Urothelium cell line (cell line): ENCODE data around the gene OXCT2.
A peak's percentile ranks its signal among the peaks of the same experiment; 100 is the strongest.
"Not testable (repeated sequence)": the region's sequence is repeated elsewhere in the genome, so short reads cannot be mapped to it uniquely, and the experiment has no call there.

Source experiments
- DNase-seq: peaks from one replicate; pipeline ENCODE4 v3.0.0; 2011; ENCODE audit warnings: low spot score, mixed read lengths
- FAIRE-seq: peaks from 2 replicates; lab custom pipeline; 2011; peaks lifted over from hg19 to GRCh38; lab: Jason Lieb, UNC

Gene OXCT2

GRCh38 chr1:39771022-39771532, at the start of gene OXCT2:
Gene OXCT2, minus strand, starts transcription at chr1:39771348. Its CDS starts 93 bp downstream, at chr1:39771255.
- not testable (repeated sequence) for DNase-seq, FAIRE-seq

DNA sequence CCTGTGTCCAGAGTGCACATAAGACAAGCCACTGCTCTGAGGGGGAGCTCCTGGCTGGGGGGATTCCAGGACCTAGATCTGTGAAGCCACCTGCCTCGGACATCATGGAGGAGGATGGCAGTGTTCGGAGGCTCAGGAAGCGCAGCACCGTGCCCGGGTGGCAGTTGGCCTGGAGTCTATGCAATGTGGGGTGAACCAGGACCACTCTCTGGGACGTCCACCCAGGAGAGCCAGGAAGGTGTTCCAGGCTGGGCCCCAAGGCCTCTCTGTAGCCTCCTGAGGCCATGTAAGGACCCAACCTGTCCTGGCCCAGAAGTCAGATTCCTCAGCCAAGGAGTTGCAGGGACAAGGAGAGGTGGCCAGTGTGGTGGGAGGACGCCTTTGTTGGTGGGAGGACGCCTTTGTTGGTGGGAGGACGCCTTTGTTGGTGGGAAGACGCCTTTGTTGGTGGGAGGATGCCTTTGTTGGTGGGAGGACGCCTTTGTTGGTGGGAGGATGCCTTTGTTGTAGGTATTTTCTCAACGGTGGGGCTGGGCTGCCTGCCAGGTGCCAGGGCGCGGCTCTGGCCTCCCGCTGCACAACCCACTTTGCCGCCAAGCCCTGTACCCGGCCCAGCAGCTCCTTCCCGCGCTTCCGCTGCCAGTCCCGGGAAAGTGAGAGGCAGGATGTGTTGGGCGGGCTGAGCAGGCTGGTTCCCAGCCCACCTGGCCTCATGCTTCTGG, 48.1 kb upstream of the OXCT2 start:
- DNase-seq: no peak
- peak; percentile 55 for FAIRE-seq

DNA sequence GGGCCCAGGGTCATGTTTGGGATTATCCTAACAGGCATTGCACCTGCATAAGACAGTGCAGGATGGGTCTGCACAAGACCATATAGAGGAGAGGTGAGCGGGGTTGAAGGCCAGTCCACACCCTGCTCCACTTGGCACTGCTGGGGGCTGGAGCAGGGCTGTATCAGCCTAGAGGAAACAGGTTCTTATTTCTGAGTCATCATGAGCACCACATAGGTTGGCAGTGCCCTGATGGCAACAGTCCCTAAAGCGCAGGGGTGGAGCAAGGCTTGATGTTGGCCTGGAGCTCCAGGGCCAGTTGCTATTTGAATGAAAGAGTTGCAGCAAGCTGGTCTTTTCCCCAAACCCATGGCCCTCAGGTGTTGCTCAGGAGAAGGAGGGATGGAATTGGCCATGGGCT, 47.3 kb upstream of the OXCT2 start:
- FAIRE-seq (no peak), DNase-seq (no peak)

- DNase-seq: not testable (repeated sequence)
Observed at GRCh38 chr1:39817091-39817932, 46.2 kb upstream of the OXCT2 start.

DNA sequence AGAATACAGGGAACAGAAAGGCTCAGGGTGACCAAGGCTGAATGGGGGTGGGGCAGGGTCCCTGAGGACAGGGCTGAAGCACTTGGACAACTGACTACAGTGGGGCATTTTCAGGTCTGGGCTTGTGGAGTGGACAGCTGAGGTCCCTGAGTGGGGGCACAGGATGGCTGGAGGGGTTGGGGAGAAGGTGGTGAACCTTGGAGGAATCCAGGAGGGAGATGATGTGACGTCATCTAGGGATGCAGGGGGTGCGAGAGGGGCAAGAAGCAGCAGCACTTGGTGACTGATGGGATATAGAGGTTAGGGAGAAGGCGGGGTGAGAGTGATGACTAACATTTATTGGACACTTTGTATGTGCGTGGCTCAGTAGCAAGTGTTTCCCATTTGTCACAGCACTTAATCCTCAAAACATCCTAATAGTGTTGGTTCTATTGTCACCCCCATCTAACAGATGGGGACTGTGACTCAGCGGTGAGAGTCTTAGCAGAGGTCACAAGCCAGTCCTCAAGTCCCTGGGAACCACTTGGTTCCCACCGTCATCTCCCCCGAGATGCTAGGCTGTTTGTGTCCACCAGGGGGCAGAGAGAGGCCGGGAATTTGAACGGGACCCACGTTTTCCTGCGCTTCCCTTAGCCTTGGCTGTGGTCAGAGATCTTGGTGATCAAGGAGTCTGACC, 45.4 kb upstream of the OXCT2 start:
- peak; percentile 95 for FAIRE-seq
- DNase-seq: peak; percentile 89

More at GRCh38 chr1:39817091-39817932, 46.2 kb upstream of the OXCT2 start:
- not testable (repeated sequence) for FAIRE-seq

DNA sequence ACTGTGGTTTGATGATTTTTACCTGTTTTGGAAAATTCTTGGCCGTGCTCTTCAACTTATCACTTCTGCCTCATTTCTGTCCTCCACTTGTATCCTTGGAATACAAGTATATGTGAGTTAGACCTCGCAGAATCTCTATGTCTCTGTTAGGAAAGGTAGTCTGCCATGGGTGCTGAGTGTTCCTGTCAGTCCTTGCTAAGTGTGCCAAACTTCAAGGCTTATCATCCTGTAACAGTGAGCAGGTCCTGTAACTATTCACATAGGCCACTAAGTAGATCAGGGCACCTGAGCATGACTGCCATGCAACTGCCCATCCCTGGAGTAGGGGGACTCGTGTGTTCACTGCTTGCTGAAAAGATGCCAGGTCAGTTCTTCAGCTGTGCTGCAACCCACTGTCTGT, 41.8 kb upstream of the OXCT2 start:
- DNase-seq (no peak), FAIRE-seq (peak; percentile 20)

DNA sequence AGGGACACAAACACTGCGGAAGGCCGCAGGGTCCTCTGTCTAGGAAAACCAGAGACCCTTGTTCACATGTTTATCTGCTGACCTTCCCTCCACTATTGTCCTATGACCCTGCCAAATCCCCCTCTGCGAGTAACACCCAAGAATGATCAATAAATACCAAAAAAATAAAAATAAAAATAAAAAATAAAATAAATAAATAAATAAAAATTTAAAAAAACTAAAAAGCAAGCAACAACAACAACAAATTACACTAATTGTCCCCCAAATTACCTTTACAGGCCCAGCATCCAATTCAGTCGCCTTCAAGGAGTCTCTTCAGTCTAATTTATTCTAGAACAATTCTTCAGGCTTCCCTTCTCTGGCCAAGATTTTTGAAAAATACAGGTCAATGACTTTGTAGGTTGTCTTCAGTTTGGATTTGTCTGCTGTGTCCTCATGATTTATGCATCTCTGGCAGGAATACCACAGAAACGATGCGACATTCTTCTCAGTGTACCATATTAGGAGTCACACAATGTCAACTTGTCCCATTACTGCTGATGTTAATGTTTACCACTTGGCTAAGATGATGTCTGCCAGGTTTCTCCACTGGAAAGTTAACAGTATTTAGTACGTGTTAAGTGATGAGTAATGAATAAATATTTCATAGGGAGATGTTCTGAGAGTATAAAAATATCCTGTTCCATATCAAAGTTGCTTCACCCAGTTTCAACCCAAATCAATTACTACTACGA, 37.8 kb upstream of the OXCT2 start:
- FAIRE-seq (peak; percentile 74), DNase-seq (no peak)

GRCh38 chr1:39805385-39805784, 34.2 kb upstream of the OXCT2 start:
- FAIRE-seq: no peak
- DNase-seq: no peak

DNA sequence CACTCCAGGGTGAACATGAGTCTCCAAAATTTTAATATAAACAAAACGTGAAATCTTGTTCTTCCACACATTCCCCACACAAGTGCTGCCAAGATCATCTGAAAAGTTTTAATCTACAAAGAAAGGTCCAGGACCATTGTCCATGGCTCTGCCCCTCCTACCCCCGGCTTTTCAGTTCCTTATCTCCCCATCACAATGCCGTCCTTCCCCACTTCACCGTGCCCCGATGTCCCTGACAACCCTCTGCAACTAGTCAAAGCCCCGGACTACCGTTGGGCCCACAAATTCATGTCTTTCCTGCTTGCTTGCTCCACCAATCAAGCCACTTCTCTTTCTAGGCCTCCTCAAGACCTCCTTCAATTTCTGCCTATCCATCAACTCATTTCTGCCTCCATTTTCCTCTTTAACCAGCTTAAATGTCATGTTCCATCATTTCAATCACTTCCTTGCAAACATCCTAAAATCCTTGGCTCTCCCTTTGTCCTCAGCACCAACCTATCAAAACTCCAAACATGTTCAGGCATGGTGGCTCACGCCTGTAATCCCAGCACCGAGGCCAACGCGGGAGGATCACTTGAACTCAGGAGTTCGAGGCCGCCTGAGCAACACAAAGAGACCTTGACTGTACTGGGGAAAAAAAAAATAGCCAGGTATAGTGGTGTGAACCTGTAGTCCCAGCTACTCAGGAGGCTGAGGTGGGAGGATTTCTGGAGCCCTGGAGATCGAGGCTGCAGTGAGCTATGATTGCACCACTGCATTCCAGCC, 31.5 kb upstream of the OXCT2 start:
- no peak for DNase-seq
- peak; percentile 56 for FAIRE-seq

GRCh38 chr1:39800471-39800835, 29.3 kb upstream of the OXCT2 start:
- FAIRE-seq (no peak), DNase-seq (no peak)

DNA sequence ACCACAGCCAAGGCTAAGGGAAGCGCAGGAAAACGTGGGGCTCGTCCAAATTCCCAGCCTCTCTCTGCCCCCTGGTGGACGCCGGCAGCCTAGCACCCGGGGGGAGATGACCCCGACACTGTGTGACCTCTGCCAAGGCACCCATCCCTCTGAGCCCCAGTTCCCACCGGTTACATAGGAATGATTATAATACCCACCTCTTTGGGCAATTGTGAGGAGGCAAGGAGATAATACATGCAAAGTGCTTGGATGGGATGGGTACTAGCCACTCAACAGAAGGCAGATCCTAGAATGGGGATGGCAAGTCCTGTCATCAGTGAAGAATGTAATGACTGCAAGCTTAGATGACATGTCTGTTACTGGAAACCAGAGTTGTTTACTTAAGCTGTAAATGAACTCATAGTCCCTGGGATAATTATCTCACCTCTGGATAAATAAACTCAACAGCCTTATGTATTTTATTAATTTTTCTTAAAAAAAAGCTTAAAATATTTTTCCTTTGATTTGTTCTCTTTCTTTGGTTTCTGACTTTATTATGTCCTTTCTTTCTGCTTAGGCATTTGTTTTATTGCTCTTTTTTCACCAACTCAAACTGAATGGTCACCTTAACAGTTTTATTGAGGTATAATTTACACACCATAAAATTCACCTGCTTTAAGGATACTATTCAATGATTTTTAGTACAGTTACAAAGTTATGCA, 28.8 kb upstream of the OXCT2 start:
- FAIRE-seq (peak; percentile 95), DNase-seq (peak; percentile 88)

- DNase-seq (peak; percentile 74), FAIRE-seq (peak; percentile 96)
Observed at GRCh38 chr1:39798859-39799769, 28.0 kb upstream of the OXCT2 start.

GRCh38 chr1:39795651-39796050, 24.5 kb upstream of the OXCT2 start:
- no peak for FAIRE-seq
- DNase-seq: no peak

DNA sequence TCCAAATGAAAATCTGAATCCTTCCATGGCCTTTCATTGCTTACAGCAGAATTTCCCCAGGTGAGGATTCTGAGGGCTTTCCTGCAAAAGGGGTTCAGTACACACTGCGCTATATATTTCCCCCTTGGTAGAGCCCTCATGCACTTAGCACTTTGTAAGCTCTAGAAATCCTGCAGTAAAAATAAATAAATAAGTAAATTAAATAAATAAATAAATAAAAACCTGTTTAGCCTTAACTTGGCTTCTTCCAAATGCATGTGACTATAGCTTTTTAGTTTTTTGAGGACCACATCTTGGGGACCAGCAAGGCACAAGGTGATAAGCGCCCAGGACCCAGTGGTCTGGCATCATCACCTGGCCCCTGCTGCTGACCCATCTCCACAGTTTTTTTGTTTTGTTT, 20.7 kb upstream of the OXCT2 start:
- FAIRE-seq (no peak), DNase-seq (no peak)

- FAIRE-seq (no peak), DNase-seq (no peak)
Observed at GRCh38 chr1:39789571-39790110, 18.5 kb upstream of the OXCT2 start.

DNA sequence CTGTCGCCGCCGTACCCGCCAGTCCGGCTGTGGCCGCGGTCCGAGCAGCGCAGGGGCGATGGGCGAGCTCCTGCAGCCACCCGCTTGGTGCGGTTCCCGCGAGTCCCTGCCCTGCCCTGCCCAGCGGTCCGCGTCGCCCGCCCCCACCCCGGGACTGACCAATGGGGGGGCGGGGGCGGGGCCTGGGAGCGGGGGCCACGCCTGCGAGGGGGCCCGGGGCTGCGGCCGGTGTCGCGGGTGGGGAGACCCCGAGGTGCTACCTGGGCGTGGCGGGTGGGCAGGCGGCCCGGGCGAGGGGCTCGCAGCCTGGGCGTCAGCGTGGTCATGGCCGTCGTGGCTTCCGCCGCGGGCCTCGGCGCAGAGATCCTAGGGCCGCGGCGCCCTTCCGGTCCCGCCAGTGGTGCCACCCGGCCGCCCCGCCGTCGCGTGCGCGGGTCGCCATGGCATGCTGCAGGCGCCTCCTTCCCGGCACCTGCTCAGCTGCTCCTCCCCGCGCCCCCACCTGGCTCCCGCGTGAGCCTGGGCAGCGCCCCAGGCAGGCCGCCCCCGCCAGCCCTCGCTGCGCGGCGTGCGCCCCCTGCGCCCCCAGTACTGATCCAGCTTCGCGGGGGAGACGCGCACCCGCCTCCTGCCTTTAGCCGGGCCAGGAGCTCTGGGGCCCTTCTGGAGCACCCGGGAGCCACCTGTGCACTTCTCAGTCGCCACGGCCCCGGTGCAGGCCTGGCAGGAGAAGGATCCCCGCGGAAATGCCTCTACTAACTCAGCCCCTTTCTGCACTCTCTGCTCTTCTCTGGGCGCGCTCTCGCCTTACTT, 17.8 kb upstream of the OXCT2 start, which contains the start of gene BMP8B:
TSS of gene BMP8B (minus strand) at position 108 of the 813 bp plus-strand sequence. CDS start 380 bp downstream, outside the sequence.
- DNase-seq (no peak), FAIRE-seq (no peak)

GRCh38 chr1:39788426-39788757, 17.2 kb upstream of the OXCT2 start:
- FAIRE-seq (no peak), DNase-seq (no peak)
